ENCODE measurements around the gene MSANTD1.

The MSANTD1 gene

GRCh38 chr4:3218824-3219760 is 29.9 kb upstream of the MSANTD1 start (continued):
- TF ChIP-seq CSRNP3 (CRISPR knock-in tag; IDR thresholded peaks at IDR 0.05) (no peak), ARNTL (CRISPR knock-in tag; IDR thresholded peaks at IDR 0.05; ENCODE audit: borderline replicate concordance, low read depth) (no peak), GLIS3 (CRISPR knock-in tag; IDR thresholded peaks at IDR 0.05) (no peak), ZFP30 (CRISPR knock-in tag; IDR thresholded peaks at IDR 0.05) (no peak), PPARA (CRISPR knock-in tag; IDR thresholded peaks at IDR 0.05; ENCODE audit: borderline replicate concordance) (no peak), ZNF8 (CRISPR knock-in tag; IDR thresholded peaks at IDR 0.05) (no peak)

- ATAC-seq, result no peak
- TF ChIP-seq OSR1 (CRISPR knock-in tag; IDR thresholded peaks at IDR 0.05) (no peak), GLIS3 (CRISPR knock-in tag; IDR thresholded peaks at IDR 0.05) (no peak), ZFP3 (CRISPR knock-in tag; IDR thresholded peaks at IDR 0.05) (no peak), PATZ1 (CRISPR knock-in tag; IDR thresholded peaks at IDR 0.05; ENCODE audit: borderline replicate concordance) (no peak), CSDC2 (CRISPR knock-in tag; IDR thresholded peaks at IDR 0.05) (no peak), ZC3H10 (CRISPR knock-in tag; IDR thresholded peaks at IDR 0.05) (no peak), ESRRG (CRISPR knock-in tag; IDR thresholded peaks at IDR 0.05) (no peak), TOX (CRISPR knock-in tag; IDR thresholded peaks at IDR 0.05; ENCODE audit: borderline replicate concordance) (no peak), ZNF565 (CRISPR knock-in tag; conservative IDR thresholded peaks at IDR 0.05; ENCODE audit: low read depth) (no peak), PPARA (CRISPR knock-in tag; IDR thresholded peaks at IDR 0.05; ENCODE audit: borderline replicate concordance) (no peak), TCF4 (CRISPR knock-in tag; IDR thresholded peaks at IDR 0.05; ENCODE audit: borderline replicate concordance) (no peak), SNAI2 (CRISPR knock-in tag; IDR thresholded peaks at IDR 0.05) (no peak), ARNTL (CRISPR knock-in tag; IDR thresholded peaks at IDR 0.05; ENCODE audit: borderline replicate concordance, low read depth) (no peak), ZNF8 (CRISPR knock-in tag; IDR thresholded peaks at IDR 0.05) (no peak), ISL1 (CRISPR knock-in tag; IDR thresholded peaks at IDR 0.05) (no peak), CSRNP3 (CRISPR knock-in tag; IDR thresholded peaks at IDR 0.05) (no peak), CREB5 (CRISPR knock-in tag; IDR thresholded peaks at IDR 0.05; ENCODE audit: low read depth) (no peak), ZNF70 (CRISPR knock-in tag; IDR thresholded peaks at IDR 0.05) (no peak), BACH2 (CRISPR knock-in tag; IDR thresholded peaks at IDR 0.05; ENCODE audit: borderline replicate concordance) (no peak)
Observed at GRCh38 chr4:3219761-3220475, 29.0 kb upstream of the MSANTD1 start.

- no peak for ATAC-seq
- TF ChIP-seq PPARA (CRISPR knock-in tag; IDR thresholded peaks at IDR 0.05; ENCODE audit: borderline replicate concordance), result no peak
Observed at GRCh38 chr4:3220476-3221183, 28.3 kb upstream of the MSANTD1 start.

GRCh38 chr4:3221184-3221494 is 27.8 kb upstream of the MSANTD1 start:
- TF ChIP-seq RARB (CRISPR knock-in tag; IDR thresholded peaks at IDR 0.05), result no peak
- no peak for TF ChIP-seq ZC3H10 (CRISPR knock-in tag; IDR thresholded peaks at IDR 0.05)
- no peak for TF ChIP-seq CSDC2 (CRISPR knock-in tag; IDR thresholded peaks at IDR 0.05)
- TF ChIP-seq ESRRG (CRISPR knock-in tag; IDR thresholded peaks at IDR 0.05), result no peak
- TF ChIP-seq PPARA (CRISPR knock-in tag; IDR thresholded peaks at IDR 0.05; ENCODE audit: borderline replicate concordance), result no peak
- no peak for TF ChIP-seq SNAI2 (CRISPR knock-in tag; IDR thresholded peaks at IDR 0.05)
- TF ChIP-seq ZFP30 (CRISPR knock-in tag; IDR thresholded peaks at IDR 0.05), result no peak
- TF ChIP-seq ZFP3 (CRISPR knock-in tag; IDR thresholded peaks at IDR 0.05), result no peak
- TF ChIP-seq CSRNP3 (CRISPR knock-in tag; IDR thresholded peaks at IDR 0.05), result no peak

More at GRCh38 chr4:3221184-3221494, 27.8 kb upstream of the MSANTD1 start:
- no peak for ATAC-seq

Data from SK-N-SH treated with all-trans-retinoic acid at 6 μM for 48 hours (cell line).